ENCODE results near the gene ZFP69.

DNA sequence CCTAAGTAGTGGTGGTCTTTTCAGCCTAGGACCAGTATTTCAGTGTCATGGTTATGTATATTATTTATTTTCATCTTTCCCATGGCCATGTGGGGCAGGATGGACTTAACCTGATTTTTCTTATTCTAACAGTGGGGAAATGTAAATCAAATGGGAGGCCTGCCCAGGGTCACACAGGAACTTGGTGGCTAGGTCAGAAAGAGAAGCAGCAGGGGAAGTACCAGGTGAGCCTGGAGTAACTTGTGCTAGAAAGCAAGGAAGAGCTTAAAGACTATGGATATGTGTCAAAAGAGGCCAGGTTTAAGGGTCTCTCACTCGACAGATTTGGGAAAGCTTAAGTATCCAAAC lies 25.9 kb upstream of the ZFP69 start:
- TF ChIP-seq, protein P1, sequence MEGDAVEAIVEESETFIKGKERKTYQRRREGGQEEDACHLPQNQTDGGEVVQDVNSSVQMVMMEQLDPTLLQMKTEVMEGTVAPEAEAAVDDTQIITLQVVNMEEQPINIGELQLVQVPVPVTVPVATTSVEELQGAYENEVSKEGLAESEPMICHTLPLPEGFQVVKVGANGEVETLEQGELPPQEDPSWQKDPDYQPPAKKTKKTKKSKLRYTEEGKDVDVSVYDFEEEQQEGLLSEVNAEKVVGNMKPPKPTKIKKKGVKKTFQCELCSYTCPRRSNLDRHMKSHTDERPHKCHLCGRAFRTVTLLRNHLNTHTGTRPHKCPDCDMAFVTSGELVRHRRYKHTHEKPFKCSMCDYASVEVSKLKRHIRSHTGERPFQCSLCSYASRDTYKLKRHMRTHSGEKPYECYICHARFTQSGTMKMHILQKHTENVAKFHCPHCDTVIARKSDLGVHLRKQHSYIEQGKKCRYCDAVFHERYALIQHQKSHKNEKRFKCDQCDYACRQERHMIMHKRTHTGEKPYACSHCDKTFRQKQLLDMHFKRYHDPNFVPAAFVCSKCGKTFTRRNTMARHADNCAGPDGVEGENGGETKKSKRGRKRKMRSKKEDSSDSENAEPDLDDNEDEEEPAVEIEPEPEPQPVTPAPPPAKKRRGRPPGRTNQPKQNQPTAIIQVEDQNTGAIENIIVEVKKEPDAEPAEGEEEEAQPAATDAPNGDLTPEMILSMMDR (IDR thresholded peaks at IDR 0.05; ENCODE audit: low read length), result no peak
- TF ChIP-seq EZH2 (optimal IDR thresholded peaks at IDR 0.05; ENCODE audit: low read depth, low read length), result no peak
